Bronchial epithelial cell (primary cell): ENCODE data around the gene WDTC1. TPM values are rescaled to one million over a fixed set of nuclear protein-coding genes. Genes with fewer than 3 reads are reported as not detected.
A peak's percentile ranks its signal among the peaks of the same experiment; 100 is the strongest.

Experiments used
- DNase-seq: peaks from one replicate; pipeline ENCODE4 v3.0.0-alpha.2; 2010; ENCODE audit warnings: low read depth
- FAIRE-seq: peaks from 2 replicates; lab custom pipeline; 2011; peaks lifted over from hg19 to GRCh38; lab: Jason Lieb, UNC
- H3K27me3 ChIP-seq: 2 replicates; pipeline ENCODE4 v1.5.1; 2011; ENCODE audit warnings: low read length; ENCODE audit not compliant: control insufficient read depth, insufficient read depth
- H3K36me3 ChIP-seq: 2 replicates; pipeline ENCODE4 v1.5.1; 2011; ENCODE audit warnings: low read length; ENCODE audit not compliant: control insufficient read depth, insufficient read depth
- H3K4me3 ChIP-seq: 2 replicates; pipeline ENCODE4 v1.5.1; 2011; ENCODE audit warnings: mild to moderate bottlenecking, low read depth, low read length, control low read depth
- CTCF ChIP-seq: IDR thresholded peaks from 2 replicates; pipeline ENCODE4 v1.5.1; 2011; ENCODE audit warnings: mild to moderate bottlenecking, moderate library complexity, low read length, control low read depth, inconsistent platforms; ENCODE audit not compliant: insufficient read depth, severe bottlenecking
- total RNA-seq: library from RNA; depleted of rRNA; stranded (reverse); fragments of >200 nt; gene quantifications from 2 replicates; pipeline ENCODE4 v1.2.1, GENCODE V29; 2014

Gene WDTC1
- total RNA-seq, 1 donor from 2014 or later = 13.4 TPM

DNA sequence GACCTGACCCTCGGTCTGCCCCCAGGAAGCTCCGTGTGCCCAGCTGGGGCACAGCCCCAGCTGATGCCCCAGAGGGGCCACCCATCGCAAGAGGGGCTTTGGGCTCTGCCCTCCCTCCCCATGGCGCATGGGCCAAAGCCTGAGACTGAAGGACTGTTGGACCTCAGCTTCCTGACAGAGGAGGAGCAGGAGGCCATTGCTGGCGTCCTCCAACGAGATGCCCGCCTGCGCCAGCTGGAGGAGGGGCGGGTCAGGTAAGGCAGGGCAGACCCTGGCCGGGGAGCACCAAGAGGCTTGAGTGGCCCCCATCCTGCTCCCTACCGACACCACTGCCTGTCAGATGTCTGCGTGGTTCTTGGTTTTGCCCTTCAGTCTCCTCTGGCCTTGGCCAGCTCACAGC lies 110.8 kb downstream of the WDTC1 start:
- TF ChIP-seq CTCF = no peak
- no peak for DNase-seq
- no peaks in the 10 kb centered on the region for H3K27me3 ChIP-seq
- peaks cover 25% of the 10 kb centered on the region for H3K36me3 ChIP-seq
- no peak for FAIRE-seq
- H3K4me3 ChIP-seq = no peak overlapping the region

- no peak for TF ChIP-seq CTCF
- DNase-seq (no peak), FAIRE-seq (no peak)
- H3K4me3 ChIP-seq = no peak overlapping the region
- peaks cover 29% of the 10 kb centered on the region for H3K36me3 ChIP-seq
- H3K27me3 ChIP-seq = no peaks in the 10 kb centered on the region
These were observed 111.9 kb downstream of the WDTC1 start for GRCh38 chr1:27346357-27346756.

- H3K36me3 ChIP-seq = peaks cover 29% of the 10 kb centered on the region
- no peak overlapping the region for H3K4me3 ChIP-seq
- peak; percentile 50 for DNase-seq
- no peaks in the 10 kb centered on the region for H3K27me3 ChIP-seq
- TF ChIP-seq CTCF = no peak
- no peak for FAIRE-seq
These were observed 112.7 kb downstream of the WDTC1 start for GRCh38 chr1:27346991-27347624.

DNA sequence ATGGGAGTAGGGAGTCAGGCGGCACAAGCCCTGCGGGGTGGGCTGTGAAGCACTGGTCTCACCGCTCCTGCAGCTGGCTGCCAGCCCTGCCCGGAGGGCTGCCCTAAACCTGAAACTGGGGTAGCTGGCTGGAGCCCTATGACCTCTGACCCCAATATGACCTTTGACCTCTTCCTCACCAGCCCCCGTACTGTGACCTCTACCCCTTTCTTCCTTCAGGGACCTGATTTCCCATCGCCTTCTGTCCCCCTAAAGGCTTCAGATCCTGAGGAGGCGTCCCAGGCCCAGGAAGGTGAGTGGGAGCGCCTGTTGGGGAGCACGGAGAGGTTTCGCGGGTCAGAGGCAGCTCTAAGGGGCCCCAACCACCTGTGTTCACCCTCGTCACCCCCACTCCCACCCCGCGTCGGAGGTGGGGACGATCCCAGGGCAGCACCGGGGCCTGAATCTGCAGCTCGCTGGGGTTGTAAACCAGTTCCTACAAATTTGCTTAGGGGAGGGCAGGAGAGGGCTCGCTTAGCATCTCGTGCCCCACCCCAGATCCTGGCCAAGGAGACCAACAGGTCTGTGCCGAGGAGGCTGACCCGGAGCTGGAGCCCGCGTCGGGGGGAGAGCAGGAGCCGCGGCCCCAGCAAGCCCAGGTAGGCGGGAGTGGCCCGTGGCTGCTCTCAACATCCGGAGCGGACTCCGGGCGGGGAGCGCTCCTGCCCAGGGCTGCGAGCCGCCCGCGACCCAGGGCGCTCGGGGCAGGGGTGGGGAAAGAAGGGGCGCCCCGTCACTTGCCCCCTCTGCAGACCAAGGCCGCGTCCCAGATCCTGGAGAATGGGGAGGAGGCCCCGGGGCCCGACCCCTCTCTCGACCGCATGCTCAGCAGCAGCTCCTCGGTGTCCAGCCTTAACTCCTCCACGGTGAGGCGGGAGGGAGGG lies 114.7 kb downstream of the WDTC1 start:
- peak overlapping the region; percentile 5 for H3K4me3 ChIP-seq
- H3K36me3 ChIP-seq = peaks cover 33% of the 10 kb centered on the region
- FAIRE-seq = no peak
- H3K27me3 ChIP-seq = no peaks in the 10 kb centered on the region
- DNase-seq = peak; percentile 79
- no peak for TF ChIP-seq CTCF

GRCh38 chr1:27349784-27350662 lies 115.6 kb downstream of the WDTC1 start:
- H3K27me3 ChIP-seq = no peaks in the 10 kb centered on the region
- FAIRE-seq (no peak), DNase-seq (peak; percentile 33)
- TF ChIP-seq CTCF = no peak
- peak overlapping the region; percentile 5 for H3K4me3 ChIP-seq
- H3K36me3 ChIP-seq = peaks cover 30% of the 10 kb centered on the region
